HG02885 (cell line): ENCODE results near the gene CEPT1.
A peak's percentile ranks its signal among the peaks of the same experiment; 100 is the strongest.

Source experiments
- ATAC-seq: cut with Tn5 transposase; IDR thresholded peaks from one replicate; pipeline ENCODE4 v1.9.1; 2021; ENCODE audit warnings: mild to moderate bottlenecking; ENCODE audit not compliant: unreplicated experiment, poor library complexity

Gene CEPT1

GRCh38 chr1:111192074-111192473, 52.1 kb downstream of the CEPT1 start:
- no peak for ATAC-seq

- ATAC-seq: no peak
Observed at GRCh38 chr1:111192658-111193519, 52.9 kb downstream of the CEPT1 start.

GRCh38 chr1:111193712-111194480, 53.9 kb downstream of the CEPT1 start:
- no peak for ATAC-seq

- ATAC-seq: no peak
Observed at GRCh38 chr1:111195002-111195684, 55.1 kb downstream of the CEPT1 start.

GRCh38 chr1:111196213-111196612, 56.2 kb downstream of the CEPT1 start:
- ATAC-seq: no peak

GRCh38 chr1:111197598-111198284, 57.7 kb downstream of the CEPT1 start:
- ATAC-seq: no peak

GRCh38 chr1:111198836-111199235, 58.8 kb downstream of the CEPT1 start:
- no peak for ATAC-seq

- ATAC-seq: no peak
Observed at GRCh38 chr1:111199329-111199728, 59.3 kb downstream of the CEPT1 start.

- no peak for ATAC-seq
Observed at GRCh38 chr1:111199881-111200801, 60.1 kb downstream of the CEPT1 start, which contains the start of gene DENND2D. Gene DENND2D (minus strand): TSS chr1:111200646. CDS start chr1:111200459, 187 bp downstream.

GRCh38 chr1:111200802-111201161, 60.8 kb downstream of the CEPT1 start:
- no peak for ATAC-seq

GRCh38 chr1:111201275-111202090, 61.5 kb downstream of the CEPT1 start:
- no peak for ATAC-seq

- ATAC-seq: no peak
Observed at GRCh38 chr1:111202366-111202706, 62.3 kb downstream of the CEPT1 start.

- no peak for ATAC-seq
Observed at GRCh38 chr1:111202707-111203623, 62.9 kb downstream of the CEPT1 start.

- ATAC-seq: peak; percentile 65
Observed at GRCh38 chr1:111203681-111204200, 63.7 kb downstream of the CEPT1 start.

- ATAC-seq: peak; percentile 79
Observed at GRCh38 chr1:111204201-111204982, 64.4 kb downstream of the CEPT1 start.

- ATAC-seq: no peak
Observed at GRCh38 chr1:111204983-111205713, 65.1 kb downstream of the CEPT1 start.
